UCSD-AML1 (cell line): ENCODE data around the gene GABBR2.
A peak's percentile ranks its signal among the peaks of the same experiment; 100 is the strongest.
"Not testable (repeated sequence)": the region's sequence is repeated elsewhere in the genome, so short reads cannot be mapped to it uniquely, and the experiment has no call there.

Experiments used
- DNase-seq: peaks from one replicate; lab custom pipeline; 2025; ENCODE audit not compliant: unreplicated experiment; lab: John Stamatoyannopoulos, UW

GABBR2 gene

DNA sequence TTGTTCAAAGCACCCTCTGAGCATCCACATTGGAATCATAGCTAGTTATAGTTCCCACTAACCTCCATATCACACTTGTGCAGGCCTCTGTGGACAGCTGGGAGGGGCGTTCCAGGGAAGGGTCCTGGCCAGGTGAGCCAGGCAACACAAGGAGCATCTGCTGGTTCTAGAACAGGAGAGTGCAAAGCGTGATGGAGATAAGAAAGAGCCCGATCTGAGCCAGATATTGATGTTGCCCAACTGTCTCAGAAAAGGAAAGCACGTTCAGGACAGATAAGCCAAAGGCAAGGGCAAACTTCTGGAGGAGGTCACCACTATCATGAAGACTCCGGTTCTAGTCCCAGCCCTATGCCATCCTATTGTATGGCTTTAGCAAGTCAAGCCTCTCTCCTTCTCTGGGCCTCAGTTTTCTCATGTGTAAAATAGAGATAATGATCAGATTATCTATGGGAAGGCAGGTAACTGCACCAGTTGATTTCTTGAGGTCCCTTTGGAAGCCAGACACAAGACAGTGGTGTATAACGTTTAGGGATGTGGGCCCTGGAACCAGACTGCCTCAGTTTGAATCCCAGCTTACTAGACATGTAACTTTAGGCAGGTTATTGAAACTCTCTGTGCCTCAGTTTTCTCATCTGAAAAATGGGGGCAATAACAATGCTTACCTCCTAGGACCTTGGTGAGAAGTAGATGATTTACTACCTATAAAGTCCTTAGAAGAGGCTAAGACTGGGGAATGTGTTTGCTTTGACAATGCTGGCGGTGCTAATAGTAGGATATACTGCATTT, 19.8 kb downstream of the GABBR2 start:
- no peak for DNase-seq

- no peak for DNase-seq
These were observed 20.8 kb downstream of the GABBR2 start for GRCh38 chr9:98687911-98688310.

GRCh38 chr9:98686961-98687855, 21.5 kb downstream of the GABBR2 start:
- DNase-seq = peak; percentile 27

GRCh38 chr9:98684816-98685215, 23.9 kb downstream of the GABBR2 start:
- DNase-seq = not testable (repeated sequence)

GRCh38 chr9:98678244-98678842, 30.4 kb downstream of the GABBR2 start:
- DNase-seq = no peak

- DNase-seq = no peak
These were observed 35.1 kb downstream of the GABBR2 start for GRCh38 chr9:98673681-98674080.

GRCh38 chr9:98667005-98667640, 41.6 kb downstream of the GABBR2 start:
- no peak for DNase-seq

- no peak for DNase-seq
These were observed 43.2 kb downstream of the GABBR2 start for GRCh38 chr9:98665501-98665900.

DNA sequence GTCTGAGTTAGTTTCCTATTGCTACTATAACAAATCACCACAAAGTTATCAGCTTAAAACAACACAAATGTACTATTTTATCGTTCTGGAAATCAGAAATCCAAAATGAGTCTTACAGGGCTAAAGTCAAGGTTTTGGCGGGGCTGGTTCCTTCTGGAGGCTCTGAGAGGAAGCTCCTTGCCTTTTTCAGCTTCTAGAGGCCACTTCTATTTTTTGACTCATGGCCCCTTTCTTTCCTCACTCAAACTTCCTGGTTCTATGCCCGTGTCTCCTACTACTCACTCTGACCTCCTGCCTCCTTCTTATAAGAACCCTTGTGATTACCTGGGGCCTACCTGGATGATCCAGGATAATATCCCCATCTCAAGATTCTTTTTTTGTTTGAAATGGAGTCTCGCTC, 48.2 kb downstream of the GABBR2 start:
- no peak for DNase-seq

DNA sequence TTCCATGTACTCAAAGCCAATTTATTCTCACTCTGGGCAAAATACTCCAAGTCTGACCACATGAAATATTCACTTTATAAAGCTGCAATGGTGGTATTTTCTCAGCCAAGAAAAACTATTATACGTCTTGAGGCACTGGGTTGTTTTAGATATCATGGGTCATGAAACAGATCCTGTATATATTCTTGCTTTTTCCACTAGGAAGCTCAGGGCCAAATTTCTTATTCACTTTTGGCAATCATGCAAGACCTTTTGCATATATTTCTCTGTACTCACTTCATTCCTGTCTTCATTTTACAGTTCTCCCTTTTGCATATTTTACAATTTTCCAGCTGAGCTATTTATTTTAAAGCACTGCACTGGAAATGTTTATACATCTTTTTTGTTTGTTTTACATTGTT, 49.8 kb downstream of the GABBR2 start:
- DNase-seq = no peak

- no peak for DNase-seq
These were observed 50.8 kb downstream of the GABBR2 start for GRCh38 chr9:98657897-98658296.

DNA sequence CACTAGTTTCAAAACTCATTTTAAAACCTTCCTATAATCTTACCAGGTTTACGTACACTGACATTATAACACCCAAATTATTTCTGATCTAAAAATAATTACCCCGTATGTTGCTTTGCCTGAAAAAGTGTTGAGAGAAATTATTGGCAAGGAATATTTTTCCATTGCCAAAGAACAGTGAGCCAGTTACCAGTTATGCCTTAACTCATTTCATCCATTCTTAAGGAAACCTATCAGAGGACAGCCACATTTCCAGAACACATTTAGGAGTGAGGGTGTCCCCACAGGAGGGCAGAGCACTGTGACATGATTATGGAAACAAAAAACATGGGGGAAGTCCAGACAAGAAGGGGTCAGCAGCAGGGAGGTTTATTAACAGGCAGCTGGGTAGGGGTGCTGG, 52.2 kb downstream of the GABBR2 start:
- no peak for DNase-seq

GRCh38 chr9:98655428-98655827, 53.3 kb downstream of the GABBR2 start:
- not testable (repeated sequence) for DNase-seq

DNA sequence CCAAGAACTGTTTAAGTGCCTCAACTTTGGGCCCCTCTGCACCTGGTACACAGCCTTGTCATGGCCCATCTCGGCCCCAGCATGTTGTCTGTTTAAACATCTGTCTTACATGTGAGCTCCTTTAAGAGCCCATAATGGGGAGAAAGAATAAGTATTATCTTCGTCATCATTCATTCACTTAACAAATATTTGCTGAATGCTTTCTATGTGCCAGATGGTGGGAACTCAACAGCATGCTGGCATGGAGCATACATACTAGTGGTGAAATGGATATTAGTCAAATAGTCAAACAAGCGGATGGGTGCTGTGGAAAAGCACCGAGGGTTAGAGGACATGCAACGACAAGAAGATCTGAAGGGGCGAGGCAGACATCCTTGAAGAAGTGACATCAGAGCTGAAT, 54.5 kb downstream of the GABBR2 start:
- no peak for DNase-seq

DNA sequence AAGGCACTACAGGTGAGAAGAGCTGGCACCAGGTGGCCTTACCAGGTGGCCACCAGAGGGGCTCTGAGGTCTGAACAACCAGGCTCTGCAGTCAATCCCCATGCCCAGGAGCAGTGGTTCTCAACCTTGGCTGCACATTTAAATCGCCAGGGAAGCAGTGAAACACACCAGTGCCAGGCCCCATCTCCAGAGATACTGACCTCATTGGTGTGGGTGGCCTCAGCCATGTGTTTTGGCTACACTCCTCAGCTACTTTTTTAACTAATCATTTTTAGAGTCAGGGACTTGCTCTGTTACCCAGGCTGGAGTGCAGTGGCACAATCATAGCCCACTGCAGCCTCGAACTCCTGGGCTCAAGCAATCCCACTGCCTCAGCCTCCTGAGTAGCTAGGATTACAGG, 56.0 kb downstream of the GABBR2 start:
- DNase-seq = no peak

GRCh38 chr9:98652302-98652701, 56.4 kb downstream of the GABBR2 start:
- no peak for DNase-seq

DNA sequence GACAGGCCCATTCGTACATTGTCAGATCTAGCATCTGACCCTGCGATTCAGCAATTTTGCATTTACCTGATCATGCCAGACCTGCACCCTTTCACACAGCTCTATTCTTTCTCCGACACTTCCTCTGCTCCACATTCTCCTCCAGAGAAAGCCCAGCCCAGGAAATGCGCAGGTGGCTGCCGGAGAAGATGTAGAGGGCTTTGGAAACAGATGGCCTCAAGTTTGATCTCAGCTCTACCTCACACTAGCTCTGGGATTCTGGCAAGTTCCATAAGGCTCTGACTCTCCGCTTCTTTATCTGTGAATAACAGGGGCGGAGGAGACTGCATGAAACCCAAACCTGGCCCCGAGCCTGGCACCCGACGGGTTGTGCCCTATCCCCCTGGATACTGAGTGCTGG, 61.5 kb downstream of the GABBR2 start:
- no peak for DNase-seq

DNA sequence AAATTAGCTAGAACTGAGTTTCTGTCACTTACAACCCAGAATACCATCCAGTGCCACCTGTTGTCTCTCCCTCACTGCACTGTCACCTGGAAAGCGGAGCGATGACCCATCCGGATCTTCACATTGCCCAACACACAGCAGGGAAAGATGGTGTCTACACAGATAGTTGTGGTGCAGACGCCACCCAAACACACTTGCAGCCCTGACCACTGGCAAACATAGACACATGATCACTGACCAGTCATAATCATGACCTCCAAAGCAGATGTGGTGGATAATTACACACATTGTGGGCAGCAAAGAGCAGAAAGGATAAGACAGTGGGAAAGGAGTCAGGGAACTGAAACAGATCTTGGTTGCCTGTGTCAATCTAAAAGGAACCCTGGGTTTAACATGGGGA, 64.7 kb downstream of the GABBR2 start:
- DNase-seq = no peak

DNA sequence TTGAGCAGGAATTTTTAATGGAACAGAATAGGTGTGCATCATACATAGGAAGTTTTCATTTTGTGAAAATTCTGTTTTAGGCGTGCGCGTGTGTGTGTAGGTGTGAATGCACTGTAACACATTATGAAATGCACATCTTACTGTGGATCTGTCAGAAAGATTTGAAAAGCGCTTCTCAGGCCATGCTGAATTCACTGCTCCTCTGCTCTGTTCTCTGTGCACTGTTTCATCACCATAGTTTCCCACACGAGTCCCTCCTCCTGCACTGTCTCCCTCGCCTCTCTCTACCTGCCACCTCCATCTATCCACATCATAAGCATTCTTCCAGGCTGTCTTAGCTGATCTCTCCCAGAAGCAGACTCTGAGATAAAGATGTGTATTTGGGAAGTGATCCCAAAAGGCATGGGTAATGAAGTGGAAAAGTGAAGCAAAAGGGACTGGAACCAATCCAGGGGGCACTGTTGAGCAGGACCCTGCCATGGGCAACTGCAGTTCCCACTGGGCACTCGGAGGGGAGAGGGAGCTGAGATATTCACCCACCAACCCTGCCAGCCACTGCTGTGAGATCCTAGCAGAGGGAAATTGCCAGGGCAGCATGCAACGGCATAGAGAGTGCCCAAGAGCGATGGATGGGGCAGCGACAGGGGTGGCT, 65.9 kb downstream of the GABBR2 start:
- no peak for DNase-seq

- no peak for DNase-seq
These were observed 67.0 kb downstream of the GABBR2 start for GRCh38 chr9:98641695-98642094.

- DNase-seq = no peak
These were observed 68.3 kb downstream of the GABBR2 start for GRCh38 chr9:98640394-98640793.
